ENCODE measurements around the gene ARHGEF28.

DNA sequence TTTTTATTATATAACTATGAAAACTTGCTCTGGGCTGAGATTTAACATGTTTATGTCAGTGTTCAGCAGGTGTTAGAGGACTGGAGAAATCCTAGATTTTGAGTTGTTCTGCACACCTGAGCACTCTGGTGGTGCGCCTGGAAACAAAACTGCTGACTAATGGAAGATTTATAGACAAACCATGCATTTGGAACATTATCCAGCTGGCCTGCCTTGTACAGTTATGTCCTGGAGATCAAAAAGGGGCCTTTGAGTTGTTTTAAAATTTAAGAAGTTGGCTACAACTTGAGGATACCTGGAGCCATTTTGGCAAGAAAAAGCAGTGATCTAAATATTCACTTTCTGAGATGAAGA, 5.7 kb upstream of the ARHGEF28 start:
- TF ChIP-seq, protein P1, sequence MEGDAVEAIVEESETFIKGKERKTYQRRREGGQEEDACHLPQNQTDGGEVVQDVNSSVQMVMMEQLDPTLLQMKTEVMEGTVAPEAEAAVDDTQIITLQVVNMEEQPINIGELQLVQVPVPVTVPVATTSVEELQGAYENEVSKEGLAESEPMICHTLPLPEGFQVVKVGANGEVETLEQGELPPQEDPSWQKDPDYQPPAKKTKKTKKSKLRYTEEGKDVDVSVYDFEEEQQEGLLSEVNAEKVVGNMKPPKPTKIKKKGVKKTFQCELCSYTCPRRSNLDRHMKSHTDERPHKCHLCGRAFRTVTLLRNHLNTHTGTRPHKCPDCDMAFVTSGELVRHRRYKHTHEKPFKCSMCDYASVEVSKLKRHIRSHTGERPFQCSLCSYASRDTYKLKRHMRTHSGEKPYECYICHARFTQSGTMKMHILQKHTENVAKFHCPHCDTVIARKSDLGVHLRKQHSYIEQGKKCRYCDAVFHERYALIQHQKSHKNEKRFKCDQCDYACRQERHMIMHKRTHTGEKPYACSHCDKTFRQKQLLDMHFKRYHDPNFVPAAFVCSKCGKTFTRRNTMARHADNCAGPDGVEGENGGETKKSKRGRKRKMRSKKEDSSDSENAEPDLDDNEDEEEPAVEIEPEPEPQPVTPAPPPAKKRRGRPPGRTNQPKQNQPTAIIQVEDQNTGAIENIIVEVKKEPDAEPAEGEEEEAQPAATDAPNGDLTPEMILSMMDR (IDR thresholded peaks at IDR 0.05; ENCODE audit: insufficient read depth, low read depth, low read length): no peak
- no peak for TF ChIP-seq EZH2 (IDR thresholded peaks at IDR 0.05; ENCODE audit: insufficient read depth, low read length)
